Measurements from ENCODE around the gene ITPKC.
"Not testable (repeated sequence)": the region's sequence is repeated elsewhere in the genome, so short reads cannot be mapped to it uniquely, and the experiment has no call there.

ITPKC gene

GRCh38 chr19:40742477-40742876 lies 25.6 kb downstream of the ITPKC start:
- no peak for DNase-seq

DNA sequence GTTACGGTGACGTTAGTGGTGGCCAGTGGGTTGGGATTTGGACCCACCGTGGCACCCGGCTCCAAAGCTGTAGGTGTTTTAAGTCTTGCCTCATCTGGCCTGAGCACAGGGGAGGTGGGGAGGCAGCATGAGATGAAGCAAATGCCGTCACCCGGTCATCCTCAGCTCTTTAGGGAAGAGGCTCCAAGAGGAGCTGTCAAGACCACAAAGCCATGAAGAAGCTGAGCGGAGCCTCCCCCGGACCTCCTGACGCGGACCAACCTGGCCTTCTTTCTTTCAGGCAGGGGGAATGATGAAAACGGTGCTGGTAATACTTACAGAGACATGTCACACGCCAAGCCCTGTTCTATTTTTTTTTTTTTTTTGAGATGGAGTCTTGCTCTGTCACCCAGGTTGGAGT lies 26.0 kb downstream of the ITPKC start:
- no peak for DNase-seq

- DNase-seq, result no peak
These were observed 27.0 kb downstream of the ITPKC start for GRCh38 chr19:40743926-40744325.

- no peak for DNase-seq
These were observed 27.9 kb downstream of the ITPKC start for GRCh38 chr19:40744554-40745401.

GRCh38 chr19:40745402-40745780 lies 28.5 kb downstream of the ITPKC start:
- no peak for DNase-seq

DNA sequence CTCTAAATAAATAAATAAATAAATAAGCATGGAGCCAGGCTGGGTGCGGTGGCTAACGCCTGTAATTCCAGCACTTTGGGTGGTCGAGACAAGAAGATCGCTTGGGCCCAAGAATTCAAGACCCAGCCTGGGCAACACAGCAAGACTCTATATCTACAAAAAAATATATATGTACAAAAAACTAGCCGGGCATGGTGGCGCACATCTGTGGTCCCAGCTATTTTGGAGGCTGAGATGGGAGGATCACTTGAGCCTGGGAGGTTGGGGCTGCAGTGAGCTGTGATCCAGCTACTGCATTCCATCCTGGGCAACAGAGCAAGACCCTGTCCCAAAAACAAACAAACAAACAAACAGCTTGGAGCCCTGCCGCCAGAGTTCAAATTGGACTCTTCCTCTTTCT lies 30.6 kb downstream of the ITPKC start:
- no peak for DNase-seq

GRCh38 chr19:40750058-40750873 lies 33.4 kb downstream of the ITPKC start, which contains the start of gene ACTMAP:
Gene ACTMAP (minus strand): TSS chr19:40750477. CDS start chr19:40749803, 674 bp downstream.
- peak; percentile 98 for DNase-seq

DNA sequence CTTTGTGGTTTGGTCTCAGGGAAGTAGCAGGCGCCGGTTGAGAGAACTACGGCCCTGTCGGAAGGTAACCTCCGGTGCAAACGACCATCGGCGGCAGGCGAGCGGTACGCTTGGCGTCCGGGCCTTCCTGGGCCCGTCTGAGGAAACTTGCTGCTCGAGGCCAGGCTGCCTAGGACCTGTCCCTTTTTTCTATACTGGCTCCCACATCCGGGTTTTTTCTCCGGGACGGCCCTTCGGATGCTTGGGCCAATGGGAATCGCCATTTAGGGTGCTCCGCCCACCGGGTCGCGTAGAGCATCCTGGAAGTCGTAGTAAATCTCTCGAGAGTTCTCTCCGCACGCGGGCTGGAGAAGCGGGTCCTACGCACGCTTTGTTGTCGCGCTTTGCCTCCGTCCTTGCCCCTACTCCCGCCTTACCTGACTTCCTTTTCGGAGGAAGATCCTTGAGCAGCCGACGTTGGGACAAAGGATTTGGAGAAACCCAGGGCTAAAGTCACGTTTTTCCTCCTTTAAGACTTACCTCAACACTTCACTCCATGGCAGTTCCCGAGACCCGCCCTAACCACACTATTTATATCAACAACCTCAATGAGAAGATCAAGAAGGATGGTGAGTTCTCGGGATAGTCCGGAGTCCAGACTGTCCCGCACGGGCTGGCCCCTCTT lies 34.1 kb downstream of the ITPKC start, which contains the start of gene SNRPA:
Gene SNRPA (plus strand): TSS at position 330 of the 664 bp plus-strand sequence. CDS start 206 bp downstream, at position 536.
- peak; percentile 91 for DNase-seq

DNA sequence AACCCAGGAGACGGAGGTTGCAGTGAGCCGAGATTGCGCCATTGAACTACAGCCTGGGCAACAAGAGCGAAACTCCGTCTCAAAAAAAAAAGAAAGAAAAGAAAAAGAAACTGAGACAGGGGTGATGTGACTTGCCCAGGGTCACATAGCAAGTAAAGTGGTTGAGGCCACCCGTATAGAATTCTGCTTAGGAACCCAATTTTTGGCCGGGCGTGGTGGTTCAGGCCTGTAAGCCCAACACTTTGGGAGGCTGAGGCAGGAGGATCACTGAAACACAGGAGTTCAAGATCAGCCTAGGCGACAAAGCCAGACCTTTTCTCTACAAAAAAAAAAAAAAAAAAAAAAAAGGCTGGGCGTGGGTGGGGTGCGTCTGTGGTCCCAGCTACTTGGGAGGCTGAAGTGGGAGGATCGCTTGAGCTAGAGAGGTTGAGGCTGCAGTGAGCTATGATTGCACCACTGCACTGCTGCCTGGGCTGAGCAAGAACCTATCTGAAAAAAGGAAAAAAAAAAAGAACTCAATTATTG lies 35.4 kb downstream of the ITPKC start:
- no peak for DNase-seq

DNA sequence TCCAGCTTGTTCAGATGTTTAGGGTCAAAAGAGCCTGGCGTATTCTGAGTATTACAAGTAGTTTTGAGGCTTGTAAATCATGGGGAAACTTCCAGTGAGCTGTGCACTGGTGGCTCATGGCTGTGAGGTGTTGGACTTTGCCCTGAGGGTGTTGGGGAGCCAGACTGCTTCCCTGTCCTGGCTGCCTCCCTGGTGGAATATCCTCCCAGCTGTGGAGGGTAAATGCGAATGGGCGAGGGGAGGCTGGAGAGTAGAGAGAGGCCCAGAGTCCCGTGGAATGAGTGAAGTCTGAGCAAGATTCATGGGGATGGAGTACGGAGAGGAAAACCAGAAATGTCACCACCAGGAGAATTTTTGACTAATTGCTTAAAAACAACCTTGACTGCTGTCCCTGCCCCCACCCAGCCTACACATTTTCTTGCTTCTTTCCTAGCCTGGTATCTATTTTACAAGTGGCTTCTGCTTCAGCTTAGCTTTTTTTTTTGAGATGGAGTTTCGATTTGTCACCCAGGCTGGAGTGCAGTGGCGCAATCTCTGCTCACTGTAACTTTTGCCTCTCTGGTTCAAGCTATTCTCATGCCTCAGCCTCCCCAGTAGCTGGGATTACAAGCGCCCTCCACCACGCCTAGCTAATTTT lies 37.8 kb downstream of the ITPKC start:
- no peak for DNase-seq

DNA sequence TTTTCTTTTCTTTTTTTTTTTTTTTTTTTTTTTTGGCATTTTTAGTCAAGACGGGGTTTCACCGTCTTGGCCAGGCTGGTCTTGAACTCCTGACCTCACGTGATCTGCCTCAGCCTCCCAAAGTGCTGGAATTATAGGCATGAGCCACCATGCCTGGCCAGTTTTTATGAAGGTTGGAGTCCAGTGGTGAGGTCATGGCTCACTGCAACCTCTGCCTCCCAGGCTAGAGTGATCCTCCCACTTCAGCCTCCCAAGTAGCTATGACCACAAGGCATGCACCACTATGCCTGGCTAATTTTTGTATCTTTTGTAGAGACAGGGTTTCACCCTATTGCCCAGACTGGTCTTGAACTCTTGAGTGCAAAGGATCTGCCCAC lies 38.3 kb downstream of the ITPKC start:
- DNase-seq, result no peak

GRCh38 chr19:40755791-40756190 lies 38.9 kb downstream of the ITPKC start:
- DNase-seq, result no peak

- DNase-seq, result no peak
These were observed 39.7 kb downstream of the ITPKC start for GRCh38 chr19:40756502-40757110.

GRCh38 chr19:40758491-40758890 lies 41.6 kb downstream of the ITPKC start:
- no peak for DNase-seq

- DNase-seq, result no peak
These were observed 42.4 kb downstream of the ITPKC start for GRCh38 chr19:40759352-40759751.

GRCh38 chr19:40762754-40763470 lies 46.0 kb downstream of the ITPKC start:
- DNase-seq, result no peak

- DNase-seq, result no peak
These were observed 46.6 kb downstream of the ITPKC start for GRCh38 chr19:40763526-40763925.

GRCh38 chr19:40763963-40764362 lies 47.1 kb downstream of the ITPKC start:
- no peak for DNase-seq

GRCh38 chr19:40766385-40766784 lies 49.5 kb downstream of the ITPKC start:
- DNase-seq, result not testable (repeated sequence)

- no peak for DNase-seq
These were observed 52.0 kb downstream of the ITPKC start for GRCh38 chr19:40768869-40769268.
